NCI-H1694 (cell line): ENCODE data around the gene GUCY1B1.

Experiments used
- DNase-seq: peaks from one replicate; lab custom pipeline; 2025; lab: John Stamatoyannopoulos, UW

The GUCY1B1 gene

DNA sequence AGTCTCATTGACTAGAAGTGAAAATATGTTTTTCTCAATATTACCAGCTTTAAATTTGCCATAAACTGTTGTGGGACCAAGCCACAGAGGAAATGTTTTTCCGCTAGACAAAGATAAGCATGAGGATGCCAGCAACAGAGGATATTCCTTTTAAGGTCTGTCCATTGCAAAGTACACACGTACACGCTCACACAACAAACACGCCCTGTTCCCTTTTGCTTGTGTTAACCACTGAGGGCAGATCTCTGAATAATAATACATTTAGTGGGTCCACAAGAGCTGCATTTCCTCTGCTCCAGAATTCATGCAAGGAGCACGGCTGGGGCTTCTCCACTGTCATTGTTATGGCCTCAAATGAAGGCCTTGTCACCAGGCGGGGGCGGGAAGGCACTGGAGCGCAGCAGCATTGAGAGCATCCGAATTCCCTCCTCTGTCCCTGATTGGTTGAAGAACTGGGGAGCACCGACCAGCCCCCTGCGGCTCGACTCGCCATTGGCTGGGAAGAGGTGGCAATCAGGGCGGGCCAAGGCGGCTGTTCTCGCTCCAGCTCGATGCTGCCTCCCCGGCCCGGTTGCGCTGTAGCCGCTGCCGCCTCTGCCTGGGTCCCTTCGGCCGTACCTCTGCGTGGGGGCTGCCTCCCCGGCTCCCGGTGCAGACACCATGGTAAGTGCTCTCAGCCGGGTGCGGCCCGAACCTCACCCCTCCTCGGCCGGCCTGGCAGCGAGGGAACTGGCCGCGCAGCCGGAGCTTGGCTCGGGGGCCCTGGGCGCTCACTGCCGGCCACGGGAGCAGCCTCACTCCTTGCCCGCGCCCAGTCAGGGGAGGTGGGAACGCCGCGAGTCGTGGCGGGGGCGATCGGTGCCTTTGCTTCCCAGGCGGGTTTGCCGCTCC lies at the start of gene GUCY1B1:
TSS of gene GUCY1B1 (plus strand) at position 541 of the 891 bp plus-strand sequence. CDS start at position 661, 120 bp downstream.
- no peak for DNase-seq

DNA sequence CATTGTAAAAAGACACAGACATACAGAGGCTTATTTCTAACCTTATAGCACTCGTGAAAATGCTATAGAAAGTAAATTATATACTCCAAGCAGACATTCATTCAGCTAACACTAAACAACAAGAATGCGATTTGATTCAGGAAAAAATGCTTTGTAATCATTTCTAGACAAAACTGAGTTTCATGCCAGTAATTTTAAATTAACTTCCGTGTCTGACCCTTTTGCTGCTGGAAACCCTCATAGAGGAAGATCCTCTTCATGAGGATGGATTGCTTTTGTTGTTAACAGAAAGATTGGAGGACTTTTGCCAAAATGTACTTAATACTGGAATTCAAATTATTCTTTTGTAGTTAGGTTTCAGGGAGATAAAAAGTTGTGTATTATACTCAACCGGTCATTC lies 48.9 kb upstream of the GUCY1B1 start:
- DNase-seq, result no peak

DNA sequence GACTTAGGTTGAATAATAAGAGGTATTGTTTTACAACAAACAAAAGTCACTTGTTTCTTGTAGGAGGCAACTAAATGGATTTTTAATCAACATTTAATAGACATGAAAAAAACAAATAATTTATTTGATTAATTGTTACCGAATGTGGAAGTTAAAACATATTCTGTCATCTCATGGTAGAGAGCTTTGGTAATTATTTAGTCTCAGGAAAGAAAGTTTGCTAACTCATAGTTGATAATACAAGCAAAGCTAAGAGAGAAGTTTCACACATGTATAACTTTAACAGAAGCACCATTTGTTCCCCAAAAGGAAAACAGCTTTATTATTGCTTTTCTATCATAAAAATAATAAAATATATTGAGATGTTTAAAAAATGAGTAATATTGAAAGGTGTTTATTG lies 47.3 kb upstream of the GUCY1B1 start:
- no peak for DNase-seq

DNA sequence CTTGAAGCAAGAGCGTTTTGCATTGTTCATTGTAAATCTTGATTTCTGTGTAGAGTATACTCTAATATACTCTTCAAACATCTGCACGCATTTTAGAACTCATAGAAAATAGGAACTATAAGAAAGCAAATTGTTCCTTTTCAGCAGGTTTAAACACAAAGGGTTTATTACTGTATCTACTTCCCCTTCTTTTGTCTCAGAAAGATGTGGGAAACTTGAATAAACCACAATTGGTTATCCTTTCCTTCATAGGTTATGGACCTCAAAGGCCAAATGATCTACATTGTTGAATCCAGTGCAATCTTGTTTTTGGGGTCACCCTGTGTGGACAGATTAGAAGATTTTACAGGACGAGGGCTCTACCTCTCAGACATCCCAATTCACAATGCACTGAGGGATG lies 46.0 kb upstream of the GUCY1B1 start:
- no peak for DNase-seq

DNA sequence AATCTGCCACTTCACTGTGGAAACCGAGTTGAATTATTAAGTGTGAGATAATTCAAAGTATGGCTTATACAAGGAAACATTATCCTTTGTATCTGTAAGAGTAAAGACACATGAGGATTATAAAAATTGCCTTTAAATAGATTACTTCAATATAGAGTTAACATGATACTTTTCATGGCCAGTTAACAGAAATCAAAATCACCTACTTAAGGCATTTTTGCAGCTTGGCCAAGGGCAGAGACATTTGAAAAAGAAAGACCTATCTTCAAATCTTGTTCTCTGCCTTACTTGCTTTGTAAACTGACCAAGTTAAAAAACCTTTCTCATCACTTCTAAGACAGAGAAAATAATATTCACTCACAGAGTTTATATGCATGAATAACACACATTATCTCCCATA lies 44.9 kb upstream of the GUCY1B1 start:
- DNase-seq, result no peak

DNA sequence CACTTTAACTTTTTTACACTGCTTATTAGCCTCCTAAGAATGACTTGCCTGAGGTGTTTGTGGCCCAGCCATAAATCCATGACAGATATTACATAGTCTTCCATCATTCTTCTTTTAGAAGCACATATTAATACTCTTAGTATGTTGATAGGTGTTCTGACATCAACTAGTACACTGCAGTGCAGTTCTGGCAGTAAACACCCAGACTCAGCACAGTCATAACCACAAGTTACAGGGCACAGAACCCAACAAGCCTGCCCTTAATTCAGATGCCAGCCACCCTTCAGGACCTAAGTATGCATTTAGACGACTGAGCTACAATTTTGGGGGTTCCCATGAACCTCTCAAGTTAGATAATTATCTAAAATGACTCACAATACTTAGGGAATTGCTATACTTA lies 36.5 kb upstream of the GUCY1B1 start:
- no peak for DNase-seq

DNA sequence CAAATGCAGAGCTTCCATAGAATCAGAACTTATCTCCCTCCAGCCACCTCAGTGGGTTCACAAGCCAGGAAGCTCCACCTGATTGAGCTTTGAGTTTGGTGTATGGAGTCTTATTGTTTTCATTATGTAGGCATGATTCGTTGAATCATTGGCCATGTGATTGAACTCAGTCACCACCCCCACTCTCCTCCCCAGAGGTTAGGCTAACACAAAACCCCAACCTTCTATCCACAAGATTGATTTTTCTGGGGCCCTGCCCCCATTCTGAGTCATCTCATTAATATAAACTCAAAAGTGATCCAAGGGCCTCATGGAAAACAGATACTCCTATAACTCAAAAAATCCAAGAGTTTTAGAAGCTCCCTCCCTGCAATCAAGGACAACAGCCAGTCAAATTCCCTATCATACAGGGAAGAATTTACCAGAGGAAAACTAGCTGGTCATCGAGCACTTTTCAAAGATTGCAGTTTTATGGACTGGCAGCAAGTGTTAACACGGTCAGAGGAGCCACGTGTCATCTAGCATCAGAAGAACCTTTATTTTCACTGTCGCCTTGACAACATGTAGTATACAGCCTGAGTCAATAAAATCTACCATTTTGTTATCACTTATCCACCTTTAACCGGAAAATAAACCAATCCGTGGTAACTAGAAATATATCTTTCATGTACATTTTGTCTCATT lies 35.9 kb upstream of the GUCY1B1 start:
- no peak for DNase-seq

DNA sequence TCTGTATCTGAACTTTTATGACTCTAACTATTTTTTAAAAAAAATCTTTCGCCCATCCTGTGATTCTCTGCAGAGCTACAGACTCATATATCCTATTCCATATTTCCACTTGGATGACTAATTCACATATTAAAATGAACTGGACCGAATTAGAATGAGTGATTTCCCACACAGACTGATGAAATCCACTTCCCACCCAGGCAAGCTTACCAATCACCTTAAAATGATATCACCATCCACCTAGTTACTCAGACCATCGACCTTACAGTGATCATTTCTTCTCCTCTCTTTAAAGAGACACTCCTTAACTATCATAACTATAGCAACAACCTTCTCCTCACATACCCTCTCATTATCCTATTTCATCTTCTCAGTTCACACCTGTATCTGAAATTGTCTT lies 34.1 kb upstream of the GUCY1B1 start:
- DNase-seq, result no peak

DNA sequence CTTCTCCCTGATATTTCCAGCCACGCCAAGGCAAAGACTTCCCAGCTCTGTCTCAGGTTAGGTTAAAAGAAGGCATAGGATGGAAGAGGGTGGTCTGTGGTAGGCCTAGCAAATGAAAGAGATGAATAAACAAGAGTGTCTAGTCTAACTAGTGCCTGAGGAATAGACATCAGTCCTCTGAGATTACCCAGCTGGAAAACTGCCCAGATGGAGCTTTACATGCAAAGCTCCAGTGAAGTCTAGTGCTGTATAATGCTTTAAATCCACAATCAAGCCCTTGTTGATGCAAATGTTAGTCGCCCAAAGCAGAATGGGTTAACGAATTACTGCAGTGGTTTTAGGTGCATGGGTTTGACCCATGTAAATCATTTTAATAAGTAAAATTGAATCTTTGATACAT lies 24.8 kb upstream of the GUCY1B1 start:
- no peak for DNase-seq

DNA sequence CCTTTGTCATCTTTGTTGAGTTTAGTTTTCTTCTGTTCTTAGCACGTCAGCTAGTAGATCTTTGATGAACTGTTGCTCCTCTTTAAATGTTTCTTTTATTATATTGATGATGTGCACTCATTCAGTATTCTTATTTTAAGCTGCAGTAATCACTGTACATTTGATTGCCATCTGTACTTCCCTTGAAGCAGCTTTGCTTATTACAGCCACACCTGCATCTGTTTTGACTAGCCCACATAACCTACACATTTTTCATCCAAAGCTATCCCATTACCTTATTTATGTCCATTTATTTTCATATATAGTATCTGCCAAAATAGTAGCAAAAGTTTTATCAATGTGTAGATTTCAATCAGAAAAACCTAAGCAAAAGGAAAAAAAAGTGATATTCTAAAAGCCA lies 23.9 kb upstream of the GUCY1B1 start:
- no peak for DNase-seq

DNA sequence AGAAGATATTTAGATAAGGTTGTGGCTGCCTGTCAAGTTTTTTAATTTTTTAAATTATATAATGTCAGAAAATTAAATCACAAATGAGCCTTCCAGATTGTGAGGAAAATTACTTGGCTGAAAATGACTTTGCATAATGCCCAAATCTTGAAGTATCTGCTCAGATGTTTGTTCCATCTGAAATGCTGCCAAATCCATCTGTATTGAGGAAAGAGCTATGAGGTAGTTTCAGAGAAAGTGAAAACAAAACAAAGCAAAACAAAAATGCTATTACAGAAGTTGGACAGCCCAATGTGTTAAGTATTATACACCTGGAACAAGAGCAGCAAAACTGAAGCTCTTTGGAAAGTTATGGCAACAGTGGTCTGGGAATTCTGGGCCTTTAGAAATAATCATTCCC lies 23.3 kb upstream of the GUCY1B1 start:
- DNase-seq, result no peak

DNA sequence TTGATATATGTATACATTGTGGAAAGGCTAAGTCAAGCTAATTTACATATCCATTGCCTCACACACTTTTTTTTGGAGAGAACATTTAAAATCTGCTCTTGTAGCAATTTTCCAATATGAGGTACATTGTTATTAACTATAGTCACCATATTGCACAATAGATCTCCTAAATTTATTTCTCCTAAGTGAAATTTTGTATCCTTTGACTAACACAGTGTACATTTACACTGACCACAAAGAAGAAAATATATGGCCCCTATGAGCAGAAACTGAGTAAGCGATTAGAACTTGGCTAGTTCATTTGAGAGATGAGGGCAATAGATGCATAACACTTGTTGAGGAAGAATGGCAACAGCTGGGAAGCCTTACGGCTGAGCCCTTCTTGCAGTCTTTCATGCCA lies 20.3 kb upstream of the GUCY1B1 start:
- DNase-seq, result no peak

DNA sequence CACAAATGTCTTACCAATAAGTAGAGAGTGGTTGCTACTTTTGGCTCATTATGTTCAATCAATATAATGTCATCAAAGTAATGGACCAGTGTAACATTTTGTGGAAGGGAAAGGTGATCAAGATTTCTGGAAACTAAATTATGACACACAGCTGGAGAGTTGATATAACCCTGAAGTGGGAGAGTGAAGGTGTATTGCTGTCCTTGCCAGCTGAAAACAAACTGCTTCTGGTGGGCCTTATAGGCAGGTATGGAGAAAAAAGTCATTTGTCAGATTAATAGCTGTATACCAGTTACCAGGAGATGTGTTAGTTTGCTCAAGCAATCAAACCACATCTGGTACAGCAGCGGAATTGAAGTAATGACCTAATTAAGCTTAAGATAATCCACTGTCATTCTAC lies 17.3 kb upstream of the GUCY1B1 start:
- DNase-seq, result no peak

DNA sequence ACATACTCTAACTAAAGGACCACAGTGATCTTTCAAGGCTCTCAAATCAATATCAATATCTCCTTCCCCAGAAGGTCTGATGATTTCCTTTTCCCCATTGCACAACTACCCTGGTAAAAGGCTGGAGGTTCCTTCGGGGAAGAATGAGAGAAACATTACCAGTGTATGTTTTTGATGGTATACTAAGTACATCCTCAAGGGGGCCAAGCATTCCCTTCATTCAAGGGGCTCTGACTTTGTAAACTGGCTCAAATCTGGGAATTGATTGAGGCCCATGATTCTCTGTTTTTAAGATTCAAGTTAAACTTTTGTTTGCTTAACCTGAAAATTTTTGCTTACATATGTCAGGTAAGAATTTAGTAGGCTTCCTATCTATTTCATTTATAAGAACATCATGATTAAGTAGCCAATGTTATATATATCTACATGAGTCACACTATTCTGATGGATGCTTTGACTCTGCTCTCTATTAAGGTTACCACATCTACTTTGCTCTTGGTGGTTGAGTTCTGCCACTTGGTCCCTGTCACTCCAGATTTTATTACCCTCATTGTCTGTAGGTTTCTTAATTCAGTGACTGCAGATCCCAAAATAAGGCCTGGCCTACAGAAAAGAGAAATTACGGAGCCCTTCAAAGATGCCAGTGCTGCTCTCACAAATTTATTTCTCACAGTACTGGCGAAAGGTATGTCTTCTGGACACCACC lies 16.4 kb upstream of the GUCY1B1 start:
- no peak for DNase-seq

DNA sequence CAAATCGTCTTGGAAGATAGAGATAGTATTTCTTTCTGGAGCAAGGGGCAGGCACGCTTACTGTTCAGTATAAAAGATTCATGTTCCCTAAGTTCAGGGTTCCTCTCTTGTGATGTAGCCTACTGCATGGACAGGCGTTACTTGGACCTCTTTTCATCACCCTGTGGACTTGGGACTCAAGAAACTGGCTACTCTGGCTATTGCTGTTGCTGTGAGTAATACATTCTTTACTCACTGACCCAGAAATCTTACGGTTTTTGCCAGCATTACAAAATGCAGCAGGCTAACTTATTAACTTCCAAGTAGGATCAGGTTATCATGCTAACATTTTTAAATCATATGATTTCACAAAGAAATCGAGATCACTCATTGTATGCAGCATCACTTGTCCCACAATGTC lies 12.8 kb upstream of the GUCY1B1 start:
- DNase-seq, result no peak

DNA sequence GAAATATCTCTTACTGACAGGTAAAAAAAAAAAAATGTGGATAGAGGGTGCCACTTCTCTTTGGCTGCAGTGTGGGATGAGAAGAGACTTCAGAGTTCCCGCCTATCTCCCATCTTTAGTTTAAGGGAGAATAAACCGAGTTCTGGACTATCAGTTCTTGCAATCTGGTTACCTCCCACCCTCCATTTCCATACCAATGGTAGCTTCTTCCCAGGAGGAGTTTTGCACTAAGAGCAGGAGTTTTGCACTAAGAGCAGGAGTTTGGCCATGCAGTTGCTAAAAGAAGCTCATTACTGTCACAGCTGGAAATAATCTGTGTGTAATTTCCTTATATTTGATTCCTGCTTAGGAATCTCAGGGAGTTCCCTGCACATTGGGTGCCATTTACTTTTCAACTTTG lies 10.8 kb upstream of the GUCY1B1 start:
- DNase-seq, result no peak

DNA sequence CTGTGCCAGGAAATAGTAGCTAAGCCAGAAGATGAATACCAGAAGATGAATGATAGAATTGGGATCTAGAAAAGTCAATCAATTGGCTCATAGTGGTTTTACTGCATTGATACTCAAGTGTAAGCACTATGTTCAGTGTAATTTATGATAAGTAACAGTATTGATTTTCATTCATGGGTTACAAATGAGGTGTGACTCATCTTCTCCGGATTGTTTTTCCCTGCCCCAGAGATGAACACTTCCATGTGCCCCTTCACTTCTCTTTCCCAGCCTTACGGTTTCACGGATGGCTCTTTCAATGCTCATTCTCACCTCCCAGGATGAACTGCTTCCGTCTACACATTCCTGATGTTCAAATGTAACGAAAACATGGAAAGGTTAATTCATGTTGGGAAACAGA lies 9.8 kb upstream of the GUCY1B1 start:
- DNase-seq, result no peak

DNA sequence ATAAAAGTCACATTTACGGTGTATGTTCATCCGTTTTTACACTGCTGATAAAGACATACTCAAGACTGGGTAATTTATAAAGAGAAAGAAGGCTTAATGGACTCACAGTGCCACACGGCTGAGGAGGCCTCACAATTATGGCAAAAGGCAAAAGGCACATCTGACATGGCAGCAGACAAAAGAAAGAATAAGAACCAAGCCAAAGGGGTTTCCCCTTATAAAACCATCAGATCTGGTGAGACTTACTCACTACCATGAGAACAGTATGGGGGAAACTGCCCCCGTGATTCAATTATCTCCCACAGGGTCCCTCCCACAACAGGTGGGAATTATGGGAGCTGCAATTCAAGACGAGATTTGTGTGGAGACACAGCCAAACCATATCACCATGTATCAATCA lies 7.3 kb upstream of the GUCY1B1 start:
- no peak for DNase-seq

DNA sequence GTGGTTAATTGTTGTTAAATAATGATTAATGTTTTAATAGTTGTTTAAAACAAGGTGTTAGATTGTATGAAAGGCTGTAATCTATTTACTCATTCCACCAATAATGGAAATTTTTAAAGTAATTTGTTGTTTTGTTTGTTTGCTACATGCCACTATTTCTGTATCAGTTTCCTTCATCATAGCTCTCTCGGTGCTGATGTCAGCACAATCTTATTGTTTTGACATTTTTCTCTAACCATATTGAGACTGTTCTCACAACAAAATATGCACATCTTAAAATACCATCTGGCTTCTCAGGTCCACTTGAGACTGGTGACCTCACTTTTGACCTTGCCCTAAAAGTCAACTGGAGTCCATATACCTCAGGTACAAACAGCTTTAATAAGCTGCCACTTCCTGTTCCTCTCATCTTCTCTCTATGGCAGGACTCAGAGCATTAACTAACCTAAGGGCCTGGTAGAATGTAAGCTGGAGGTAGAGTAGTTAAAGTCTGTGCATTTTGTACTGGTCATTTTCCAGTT lies 1.0 kb upstream of the GUCY1B1 start:
- DNase-seq, result no peak

DNA sequence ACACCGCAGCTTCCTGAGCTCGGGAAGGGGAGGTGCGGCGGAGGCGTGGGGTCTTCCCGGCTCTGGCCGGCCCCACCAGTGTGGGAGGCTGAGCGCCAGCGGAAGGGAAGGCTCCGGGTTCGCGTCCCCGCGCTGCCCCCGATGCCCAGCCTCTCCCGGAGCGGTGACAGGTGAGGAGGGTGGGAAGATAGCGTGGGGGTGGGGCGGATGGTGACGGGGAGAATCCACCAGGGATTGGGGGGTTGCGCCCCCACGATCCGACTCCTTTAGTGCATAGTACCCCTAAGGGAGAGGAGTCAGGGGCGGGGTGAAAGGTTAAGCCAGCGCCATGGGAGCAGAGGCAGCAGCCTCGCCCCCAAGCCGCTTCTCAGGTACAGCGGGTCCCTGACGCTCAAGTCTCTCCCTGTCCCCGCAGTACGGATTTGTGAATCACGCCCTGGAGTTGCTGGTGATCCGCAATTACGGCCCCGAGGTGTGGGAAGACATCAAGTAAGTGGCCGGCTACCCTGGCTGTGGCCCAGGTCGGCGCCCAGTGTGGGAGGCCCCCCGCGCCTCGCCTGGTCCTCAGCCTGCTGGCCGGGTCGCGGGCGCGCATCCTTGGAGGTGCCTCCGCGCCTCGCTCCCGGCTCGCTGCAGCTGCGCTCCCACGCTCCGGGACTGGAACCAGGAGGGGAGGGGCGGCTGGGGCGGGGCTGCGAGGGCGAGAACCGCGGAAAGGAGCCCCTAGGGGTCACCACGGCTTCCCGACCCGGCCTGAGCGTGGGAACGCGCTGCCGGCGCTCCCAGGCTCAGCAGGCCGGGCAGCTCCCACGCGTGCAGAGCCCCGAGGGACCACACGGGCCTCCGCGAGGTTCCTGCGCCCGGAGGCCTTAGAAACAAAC lies 791 bp downstream of the GUCY1B1 start:
- DNase-seq, result no peak

DNA sequence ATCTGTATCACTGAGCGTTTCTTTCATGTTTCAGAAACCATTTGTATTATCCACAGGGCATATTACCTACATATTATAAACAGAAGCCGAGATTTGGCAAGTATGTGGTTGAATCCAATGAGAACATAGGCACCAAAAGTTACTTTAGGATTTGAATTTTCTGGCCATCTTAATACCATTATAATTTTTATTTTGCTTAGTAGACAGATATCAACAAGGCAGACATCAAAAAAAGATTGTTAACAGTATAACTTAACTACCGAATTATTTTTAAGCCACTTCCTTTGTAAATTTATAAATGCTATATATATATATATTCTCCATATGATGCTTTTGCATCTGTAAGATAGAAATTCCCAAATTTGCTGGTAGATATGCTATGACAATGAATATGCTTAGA lies 2.2 kb downstream of the GUCY1B1 start:
- DNase-seq, result no peak

DNA sequence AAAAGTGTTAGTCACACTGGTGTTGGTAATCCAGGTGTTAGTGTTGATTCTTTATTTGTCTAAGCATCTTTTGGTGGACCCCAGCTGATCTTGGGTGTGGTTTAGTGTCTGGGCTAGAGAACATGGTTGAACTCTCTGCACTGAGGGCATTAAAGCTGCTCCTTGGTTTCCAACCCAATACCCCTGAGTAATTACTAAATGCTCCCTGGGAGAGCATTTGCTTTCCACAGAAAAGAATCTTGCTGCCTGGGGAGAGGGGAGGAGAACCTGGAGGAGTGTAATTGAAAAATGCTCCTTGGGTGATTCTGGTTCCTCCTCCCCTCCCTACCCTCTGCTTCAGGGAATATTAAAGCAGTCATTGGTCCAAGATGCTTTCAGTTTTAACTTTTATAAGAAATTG lies 3.1 kb downstream of the GUCY1B1 start:
- DNase-seq, result no peak
